Smooth muscle cell (in vitro differentiated cells): ENCODE results near the gene N4BP2L2. TPM values are rescaled to one million over a fixed set of nuclear protein-coding genes. Genes with fewer than 3 reads are reported as not detected.
A peak's percentile ranks its signal among the peaks of the same experiment; 100 is the strongest.

Experiments
- DNase-seq: peaks from one replicate; lab custom pipeline; 2025; ENCODE audit not compliant: unreplicated experiment; lab: John Stamatoyannopoulos, UW
- H2AFZ ChIP-seq: fragments of 200-600 bp; sonication (generic); 2 replicates; pipeline ENCODE4 v1.6.0; 2016; ENCODE audit warnings: antibody characterized with exemption, low read depth, mild to moderate bottlenecking
- H3F3A ChIP-seq: fragments of 200-600 bp; sonication (generic); 2 replicates; pipeline ENCODE4 v1.6.0; 2017; ENCODE audit warnings: antibody characterized with exemption, low read depth
- H3K27ac ChIP-seq: fragments of 200-600 bp; sonication (generic); 2 replicates; pipeline ENCODE4 v1.5.1; 2016; ENCODE audit warnings: low read depth, mild to moderate bottlenecking
- H3K27me3 ChIP-seq: fragments of 200-600 bp; sonication (generic); 2 replicates; pipeline ENCODE4 v1.6.1; 2016; ENCODE audit warnings: low read depth, mild to moderate bottlenecking
- H3K36me3 ChIP-seq: fragments of 200-600 bp; sonication (generic); 2 replicates; pipeline ENCODE4 v1.5.1; 2016; ENCODE audit warnings: low read depth
- H3K4me1 ChIP-seq: fragments of 200-600 bp; sonication (generic); 2 replicates; pipeline ENCODE4 v1.5.1; 2016; ENCODE audit warnings: low read depth
- H3K4me2 ChIP-seq: fragments of 200-600 bp; sonication (generic); 2 replicates; pipeline ENCODE4 v1.6.0; 2016; ENCODE audit warnings: mild to moderate bottlenecking
- H3K4me3 ChIP-seq: fragments of 200-600 bp; sonication (generic); 2 replicates; pipeline ENCODE4 v1.5.1; 2016; ENCODE audit warnings: mild to moderate bottlenecking
- H3K79me2 ChIP-seq: fragments of 200-600 bp; sonication (generic); 2 replicates; pipeline ENCODE4 v1.6.0; 2016; ENCODE audit warnings: low read depth, mild to moderate bottlenecking
- H3K9ac ChIP-seq: fragments of 200-600 bp; sonication (generic); 2 replicates; pipeline ENCODE4 v1.6.0; 2016; ENCODE audit warnings: low read depth
- H3K9me3 ChIP-seq: fragments of 200-600 bp; sonication (generic); replicated peaks from 2 replicates; pipeline ENCODE4 v1.5.1; 2016; ENCODE audit warnings: low read depth
- H4K20me1 ChIP-seq: fragments of 200-600 bp; sonication (generic); 2 replicates; pipeline ENCODE4 v1.6.0; 2016; ENCODE audit warnings: low read depth
- CTCF ChIP-seq: fragments of 200-600 bp; sonication (generic); IDR thresholded peaks from 2 replicates; pipeline ENCODE4 v1.5.1; 2017; ENCODE audit warnings: borderline replicate concordance, mild to moderate bottlenecking, antibody characterized with exemption; ENCODE audit not compliant: insufficient read depth, poor library complexity, severe bottlenecking
- WGBS: methylation state at CpG from one replicate; pipeline ENCODE4 v1.1.7; 2016; ENCODE audit warnings: low lambda C conversion rate; 5-methylcytosine and 5-hydroxymethylcytosine counted together
- polyA plus RNA-seq: library from polyadenylated mRNA; unstranded; fragments of >200 nt; fragmentation: Nextera tagmentation; extraction: Ambion mirVana; gene quantifications from 2 replicates; pipeline ENCODE4 v1.2.1, GENCODE V29; 2016
- total RNA-seq: library from RNA; depleted of rRNA; stranded (reverse); fragments of >200 nt; gene quantifications from 2 replicates; pipeline ENCODE4 v1.2.3, GENCODE V29; 2014

The N4BP2L2 gene
- total and polyA plus RNA-seq, 2 experiments from 2014 or later: 51.3 to 96.0 TPM

GRCh38 chr13:32545083-32545482 is 6.5 kb upstream of the N4BP2L2 start:
- WGBS: 95% methylated on average over 2 of the region's 2 CpGs
- Histone ChIP-seq H3K9ac (no peak overlapping the region), H3K9me3 (no peaks in the 10 kb centered on the region), H3K4me1 (no peaks in the 10 kb centered on the region), H3F3A (no peaks in the 10 kb centered on the region), H3K4me3 (no peak overlapping the region), H2AFZ (no peak overlapping the region), H3K4me2 (no peak overlapping the region), H3K27ac (no peak overlapping the region), H3K36me3 (no peaks in the 10 kb centered on the region), H3K79me2 (no peaks in the 10 kb centered on the region), H3K27me3 (peaks cover 3% of the 10 kb centered on the region), H4K20me1 (no peaks in the 10 kb centered on the region)
- DNase-seq: no peak
- no peak for TF ChIP-seq CTCF

- H3K27ac ChIP-seq: no peak overlapping the region
- 90% methylated on average over 2 of the region's 2 CpGs for WGBS
- no peak overlapping the region for H3K4me2 ChIP-seq
- TF ChIP-seq CTCF: no peak
- no peak overlapping the region for H3K9ac ChIP-seq
- H3K27me3 ChIP-seq: peaks cover 3% of the 10 kb centered on the region
- H3F3A ChIP-seq: no peaks in the 10 kb centered on the region
- no peak for DNase-seq
- no peaks in the 10 kb centered on the region for H3K36me3 ChIP-seq
- no peaks in the 10 kb centered on the region for H3K9me3 ChIP-seq
- peaks cover 2% of the 10 kb centered on the region for H3K4me1 ChIP-seq
- H3K79me2 ChIP-seq: peaks cover 11% of the 10 kb centered on the region
- no peak overlapping the region for H2AFZ ChIP-seq
- no peaks in the 10 kb centered on the region for H4K20me1 ChIP-seq
- H3K4me3 ChIP-seq: no peak overlapping the region
Measured at GRCh38 chr13:32542221-32542620, 3.6 kb upstream of the N4BP2L2 start.

- Histone ChIP-seq H4K20me1 (peaks cover 20% of the 10 kb centered on the region), H3K79me2 (peaks cover 51% of the 10 kb centered on the region), H3K36me3 (peaks cover 12% of the 10 kb centered on the region), H3K4me1 (peaks cover 8% of the 10 kb centered on the region), H3K9me3 (no peaks in the 10 kb centered on the region), H3F3A (no peaks in the 10 kb centered on the region), H3K27ac (peak overlapping the region; percentile 96), H2AFZ (peak overlapping the region; percentile 98), H3K9ac (peak overlapping the region; percentile 98), H3K4me3 (peak overlapping the region; percentile 86), H3K4me2 (peak overlapping the region; percentile 88), H3K27me3 (no peaks in the 10 kb centered on the region)
- under 1% methylated on average over 23 of the region's 23 CpGs for WGBS
- no peak for TF ChIP-seq CTCF
- DNase-seq: peak; percentile 43
Measured at GRCh38 chr13:32538143-32538620, 413 bp downstream of the N4BP2L2 start.

- Histone ChIP-seq H3K4me2 (peak overlapping the region; percentile 88), H3K27ac (peak overlapping the region; percentile 96), H3F3A (no peaks in the 10 kb centered on the region), H3K79me2 (peaks cover 56% of the 10 kb centered on the region), H2AFZ (peak overlapping the region; percentile 98), H3K27me3 (no peaks in the 10 kb centered on the region), H4K20me1 (peaks cover 25% of the 10 kb centered on the region), H3K9ac (peak overlapping the region; percentile 98), H3K4me3 (peak overlapping the region; percentile 86), H3K9me3 (no peaks in the 10 kb centered on the region), H3K4me1 (peaks cover 8% of the 10 kb centered on the region), H3K36me3 (peaks cover 12% of the 10 kb centered on the region)
- TF ChIP-seq CTCF: no peak
- 13% methylated on average over 22 of the region's 22 CpGs for WGBS
- peak; percentile 18 for DNase-seq
Measured at GRCh38 chr13:32537580-32538142, 934 bp downstream of the N4BP2L2 start.
